ENCODE data around the gene EEF1AKMT1. TPM values are rescaled to one million over a fixed set of nuclear protein-coding genes. Genes with fewer than 3 reads are reported as not detected.
"Not testable (repeated sequence)": the region's sequence is repeated elsewhere in the genome, so short reads cannot be mapped to it uniquely, and the experiment has no call there.

EEF1AKMT1 gene
- total RNA-seq, 1 donor from 2014 or later: 10.4 TPM

- ATAC-seq (peak; percentile 11), DNase-seq (ENCODE audit: low spot score) (no peak)
- intact Hi-C loops (cut with DNase I): loop anchor here (10.0 kb wide), 1 partner anchor 210 kb away; no protein-coding TSS in a partner anchor
Observed at GRCh38 chr13:20704459-20705069, 69.2 kb downstream of the EEF1AKMT1 start.

- ATAC-seq (peak; percentile 74), DNase-seq (ENCODE audit: low spot score) (peak; percentile 80)
- intact Hi-C loops (cut with DNase I): loop anchor here (10.0 kb wide), 1 partner anchor 209 kb away; no protein-coding TSS in a partner anchor
Observed at GRCh38 chr13:20703780-20704458, 69.8 kb downstream of the EEF1AKMT1 start.

DNA sequence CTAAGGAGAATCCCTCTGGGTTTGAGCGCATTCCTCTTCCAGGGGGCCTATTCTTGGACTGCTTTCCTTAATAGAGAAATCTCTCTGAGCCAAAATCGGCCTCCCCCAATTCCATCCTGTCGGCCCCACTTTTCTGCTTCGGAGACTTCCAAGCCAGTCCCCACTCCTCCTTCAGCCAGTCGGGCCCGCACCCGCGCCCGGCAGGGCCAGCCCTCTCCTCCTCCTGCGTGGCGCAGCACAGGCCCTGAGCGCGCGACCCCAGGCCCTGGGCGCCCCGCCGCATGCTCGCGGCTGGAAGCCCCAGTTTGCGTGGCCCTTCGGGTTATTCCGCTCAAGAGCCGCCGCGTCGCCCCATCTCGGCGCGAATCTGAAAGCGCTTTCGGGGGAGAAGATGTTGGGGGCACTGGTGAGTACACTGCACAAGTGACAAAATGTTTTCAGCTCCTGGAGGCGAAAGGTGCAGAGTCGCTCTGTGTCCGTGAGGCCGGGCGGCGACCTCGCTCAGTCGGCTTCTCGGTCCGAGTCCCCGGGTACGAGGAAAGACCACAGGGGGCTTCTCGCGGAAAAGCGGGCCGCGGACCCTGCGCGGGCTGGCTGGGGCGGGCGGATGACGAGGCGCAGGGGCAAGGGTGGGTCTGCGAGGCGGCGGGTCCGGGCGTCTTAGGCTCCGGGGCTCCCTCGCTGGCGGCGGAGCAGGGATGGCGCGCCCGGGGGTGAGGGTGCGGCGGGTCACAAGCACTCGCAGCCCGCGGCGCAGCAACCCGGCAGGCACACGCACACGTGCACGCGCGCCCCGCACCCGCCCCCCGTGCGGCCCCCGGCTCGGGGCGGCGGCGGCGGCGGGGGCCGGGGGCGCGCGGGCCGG is 70.6 kb downstream of the EEF1AKMT1 start, which contains the start of gene IL17D:
Gene IL17D (plus strand): TSS at position 785 of the 865 bp plus-strand sequence. CDS start 303 bp downstream, outside the sequence.
- ATAC-seq (peak; percentile 72), DNase-seq (ENCODE audit: low spot score) (no peak)
- intact Hi-C loops (cut with DNase I): loop anchor here (10.0 kb wide), 1 partner anchor 208 kb away; no protein-coding TSS in a partner anchor

DNA sequence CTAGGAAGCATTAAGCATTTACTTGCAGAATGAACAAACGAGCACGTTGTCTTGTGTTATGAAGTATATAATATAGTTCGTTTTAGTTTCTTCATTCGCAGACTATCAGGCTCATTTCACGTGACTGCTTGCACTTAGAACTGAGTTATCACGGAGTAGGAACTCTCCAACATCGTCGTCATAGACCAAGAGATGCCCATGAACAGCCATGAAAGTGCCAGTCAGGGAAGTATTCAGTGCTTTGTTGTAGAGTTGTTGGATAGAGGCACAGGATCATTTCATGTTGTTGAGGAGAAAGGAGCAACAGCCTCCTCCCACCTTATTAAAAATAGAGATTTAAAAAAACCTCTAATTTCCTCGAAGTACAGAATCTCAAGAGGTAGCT is 71.2 kb downstream of the EEF1AKMT1 start:
- peak; percentile 60 for ATAC-seq
- intact Hi-C loops (cut with DNase I): loop anchor here (10.0 kb wide), 1 partner anchor 208 kb away; no protein-coding TSS in a partner anchor
- DNase-seq (ENCODE audit: low spot score): no peak

GRCh38 chr13:20701461-20701860 is 72.3 kb downstream of the EEF1AKMT1 start:
- ATAC-seq (no peak), DNase-seq (ENCODE audit: low spot score) (no peak)
- intact Hi-C loops (cut with DNase I): loop anchor here (10.0 kb wide), 1 partner anchor 207 kb away; no protein-coding TSS in a partner anchor

- no peak for DNase-seq (ENCODE audit: low spot score)
- intact Hi-C loops (cut with DNase I): loop anchor here (10.0 kb wide), 1 partner anchor 205 kb away; no protein-coding TSS in a partner anchor
- ATAC-seq: no peak
Observed at GRCh38 chr13:20700288-20700687, 73.5 kb downstream of the EEF1AKMT1 start.

GRCh38 chr13:20699715-20700114 is 74.0 kb downstream of the EEF1AKMT1 start:
- intact Hi-C loops (cut with DNase I): loop anchor here (10.0 kb wide), 1 partner anchor 205 kb away; no protein-coding TSS in a partner anchor
- ATAC-seq (no peak), DNase-seq (ENCODE audit: low spot score) (no peak)

GRCh38 chr13:20696073-20696472 is 77.7 kb downstream of the EEF1AKMT1 start:
- DNase-seq (ENCODE audit: low spot score): no peak
- intact Hi-C loops (cut with DNase I): no loop called here
- ATAC-seq: no peak

GRCh38 chr13:20691616-20692015 is 82.1 kb downstream of the EEF1AKMT1 start:
- DNase-seq (ENCODE audit: low spot score): no peak
- intact Hi-C loops (cut with DNase I): no loop called here
- no peak for ATAC-seq

DNA sequence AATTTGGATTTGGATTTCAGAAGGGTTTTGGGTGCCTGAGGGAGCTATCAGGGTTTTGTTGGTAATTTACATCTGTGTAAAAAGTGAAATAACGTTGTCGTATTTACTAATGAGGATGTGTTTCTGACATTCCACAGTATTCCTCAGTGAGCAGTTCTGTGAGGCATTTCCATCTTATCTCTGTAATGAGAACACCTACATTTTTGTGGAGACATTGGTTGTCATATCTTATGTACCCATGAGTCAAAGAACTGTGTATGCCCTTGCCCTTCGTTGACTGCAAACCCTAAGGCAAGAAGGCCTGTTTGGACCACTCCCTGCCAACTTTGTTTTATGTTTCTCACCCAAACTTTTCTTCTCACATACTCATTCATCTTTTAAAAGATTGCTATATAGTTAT is 84.5 kb downstream of the EEF1AKMT1 start:
- ATAC-seq (no peak), DNase-seq (ENCODE audit: low spot score) (no peak)
- intact Hi-C loops (cut with DNase I): no loop called here

- DNase-seq (ENCODE audit: low spot score): no peak
- no peak for ATAC-seq
- intact Hi-C loops (cut with DNase I): no loop called here
Observed at GRCh38 chr13:20686863-20687579, 86.7 kb downstream of the EEF1AKMT1 start.

DNA sequence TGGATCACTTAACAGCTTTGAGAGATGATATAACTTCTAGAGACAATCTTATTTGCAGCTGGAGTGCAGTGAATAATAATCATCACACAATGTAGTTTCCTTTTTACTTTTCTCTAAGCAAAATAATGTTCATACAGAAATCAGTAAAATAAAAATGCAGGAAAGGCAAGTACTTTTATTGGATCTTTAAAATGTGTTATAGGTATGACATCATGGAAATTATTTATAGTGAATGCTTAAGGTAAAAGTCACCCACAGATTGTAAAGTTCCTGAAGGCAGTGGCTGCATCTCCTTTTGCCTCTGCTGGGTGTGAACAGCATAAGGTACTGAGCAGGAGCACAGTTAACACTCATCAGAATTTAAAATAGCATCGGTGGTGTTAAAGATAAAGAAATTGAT is 87.6 kb downstream of the EEF1AKMT1 start:
- no peak for ATAC-seq
- DNase-seq (ENCODE audit: low spot score): no peak
- intact Hi-C loops (cut with DNase I): no loop called here

DNA sequence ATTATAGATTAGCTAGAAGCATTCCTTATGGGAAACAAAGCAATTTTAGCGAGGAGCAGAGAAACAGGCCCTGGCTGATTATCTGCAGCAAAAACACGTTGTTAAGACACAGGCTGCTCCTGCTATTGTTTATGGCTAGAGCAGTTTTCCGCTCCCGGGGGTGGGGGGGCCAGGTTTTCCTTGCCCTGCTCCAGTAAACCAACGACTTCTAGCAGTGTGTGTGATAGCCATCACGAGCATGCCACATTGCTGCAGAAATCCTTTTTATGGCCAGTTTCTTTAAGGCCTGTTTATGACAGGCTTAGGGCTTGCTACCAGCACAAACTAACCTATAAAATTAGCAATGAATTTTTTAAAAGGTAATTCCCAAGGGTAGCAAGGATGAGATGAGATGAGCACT is 88.7 kb downstream of the EEF1AKMT1 start:
- DNase-seq (ENCODE audit: low spot score) (no peak), ATAC-seq (no peak)
- intact Hi-C loops (cut with DNase I): no loop called here

DNA sequence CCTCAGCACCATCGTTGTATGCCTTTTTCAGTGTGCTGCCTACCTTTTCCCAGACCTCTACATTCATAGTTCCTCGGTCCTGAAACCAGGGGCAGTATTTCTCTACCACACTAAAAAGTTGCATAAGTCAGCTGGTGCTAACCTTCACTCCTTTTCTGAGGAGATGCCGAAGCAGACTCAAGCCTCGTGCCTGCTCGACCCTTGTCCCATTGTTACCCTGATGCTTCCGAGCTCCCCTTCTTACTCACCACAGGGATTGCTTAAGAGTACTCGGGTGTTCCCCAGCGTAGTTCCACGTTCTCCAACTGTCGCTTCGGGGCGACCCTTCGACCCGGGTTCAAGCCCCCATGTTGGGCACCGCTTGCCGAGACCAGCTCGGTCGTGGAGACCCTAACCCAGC is 89.2 kb downstream of the EEF1AKMT1 start:
- no peak for DNase-seq (ENCODE audit: low spot score)
- intact Hi-C loops (cut with DNase I): no loop called here
- ATAC-seq: no peak

- intact Hi-C loops (cut with DNase I): no loop called here
- no peak for DNase-seq (ENCODE audit: low spot score)
- ATAC-seq: no peak
Observed at GRCh38 chr13:20684041-20684440, 89.7 kb downstream of the EEF1AKMT1 start.

DNA sequence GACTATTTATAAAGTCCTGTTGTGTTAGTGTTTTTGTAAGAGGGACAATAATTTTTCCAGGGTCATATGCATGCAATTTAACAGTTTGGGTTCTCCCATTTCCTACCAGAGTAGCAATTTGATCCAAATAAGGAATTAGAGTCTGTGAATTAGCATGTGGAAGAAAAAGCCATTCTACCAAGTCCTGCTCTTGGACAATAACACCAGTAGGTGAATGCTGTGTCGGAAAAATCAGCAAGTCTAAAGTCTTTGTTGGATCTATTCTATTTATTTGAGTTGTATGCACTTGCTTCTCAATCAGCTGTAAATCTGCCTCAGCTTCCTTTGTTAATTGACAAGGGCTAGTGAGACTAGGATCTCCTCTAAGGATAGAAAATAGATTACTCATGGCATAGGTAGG is 91.7 kb downstream of the EEF1AKMT1 start:
- ATAC-seq (no peak), DNase-seq (ENCODE audit: low spot score) (no peak)
- intact Hi-C loops (cut with DNase I): no loop called here

DNA sequence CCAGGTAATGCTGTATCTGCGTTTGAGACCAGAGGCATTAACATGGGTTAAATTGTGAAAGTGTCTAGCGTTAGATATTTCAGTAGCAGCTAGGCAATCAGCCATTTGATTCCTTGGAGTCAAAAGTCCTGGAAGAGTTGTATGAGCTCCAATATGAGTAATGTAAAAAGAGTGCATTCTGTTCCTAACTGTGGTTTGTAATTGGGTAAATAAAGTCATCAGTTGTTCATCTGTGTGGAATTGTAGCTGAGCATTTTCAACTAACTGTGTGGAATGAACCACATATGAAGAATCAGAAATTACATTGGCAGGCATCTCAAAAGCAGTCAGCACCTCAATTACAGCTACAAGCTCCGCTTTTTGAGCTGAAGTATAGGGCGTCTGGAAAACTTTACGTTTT is 92.3 kb downstream of the EEF1AKMT1 start:
- ATAC-seq; DNase-seq (ENCODE audit: low spot score); intact Hi-C loops (cut with DNase I): not testable (repeated sequence)

- no peak for DNase-seq (ENCODE audit: low spot score)
- intact Hi-C loops (cut with DNase I): no loop called here
- ATAC-seq: no peak
Observed at GRCh38 chr13:20680416-20681080, 93.2 kb downstream of the EEF1AKMT1 start.
